SK-N-DZ (cell line): ENCODE data around the gene CABS1.

Experiments
- DNase-seq: peaks from one replicate; pipeline ENCODE4 v3.0.0-alpha.2; 2015; ENCODE audit warnings: low spot score

The CABS1 gene

DNA sequence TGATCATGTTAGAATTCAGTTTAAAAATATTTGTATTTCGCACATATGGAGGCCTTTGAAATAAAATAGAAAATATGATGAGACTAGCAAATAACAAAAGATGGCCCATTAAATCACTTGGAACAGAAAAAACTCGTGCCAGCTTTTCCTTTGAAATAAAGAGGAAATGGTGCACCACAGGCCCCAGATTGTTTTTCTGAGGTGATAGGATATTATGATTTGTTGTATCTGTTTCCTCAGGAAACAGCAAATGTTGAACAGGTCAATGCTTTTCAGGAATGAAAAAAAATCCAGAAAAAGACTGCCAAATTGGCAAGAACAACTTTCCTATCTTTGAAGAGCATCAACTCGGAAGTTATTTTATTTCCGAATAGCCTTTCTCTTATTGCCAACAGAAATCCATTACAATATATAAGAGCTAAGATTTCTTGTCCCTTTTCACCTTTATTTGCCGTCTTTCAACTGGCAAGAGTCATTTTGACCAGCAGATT, 48.0 kb downstream of the CABS1 start, which contains the start of gene SMR3B:
TSS of gene SMR3B (plus strand) at position 441 of the 491 bp plus-strand sequence. CDS start 1,380 bp downstream, outside the sequence.
- no peak for DNase-seq
